Spleen (tissue), 11 donors: ENCODE data around the gene SUMF1. TPM values are rescaled to one million over a fixed set of nuclear protein-coding genes. Genes with fewer than 3 reads are reported as not detected.

ENCODE experiments used
- DNase-seq: peaks from one replicate; pipeline ENCODE4 v3.0.0-alpha.2; 2020
- H3K27ac ChIP-seq, 8 donors: fragments of 200-600 bp; sonication (generic) in 7 of 8; 1 replicate in 4 of 8; 2 replicates in 4 of 8; pipeline versions ENCODE4 v1.5.0 to v1.8.0; 2016 to 2021; ENCODE audit warnings: inconsistent platforms in 4 of 8, mild to moderate bottlenecking in 4 of 8, moderate library complexity in 1 of 8
- H3K27me3 ChIP-seq, 7 donors: fragments of 200-600 bp; sonication (generic) in 6 of 7; replicated peaks in 1 of 7; 1 replicate in 4 of 7; 2 replicates in 3 of 7; pipeline versions ENCODE4 v1.5.0 to v1.8.0; 2016 to 2021; ENCODE audit warnings: inconsistent platforms in 3 of 7, mild to moderate bottlenecking in 1 of 7
- H3K36me3 ChIP-seq, 6 donors: fragments of 200-600 bp; sonication (generic) in 5 of 6; 1 replicate in 4 of 6; 2 replicates in 2 of 6; pipeline versions ENCODE4 v1.5.0 to v1.8.0; 2016 to 2021; ENCODE audit warnings: inconsistent platforms in 2 of 6
- H3K4me1 ChIP-seq, 6 donors: fragments of 200-600 bp; sonication (generic) in 5 of 6; 1 replicate in 3 of 6; 2 replicates in 3 of 6; pipeline versions ENCODE4 v1.5.0 to v1.8.0; 2016 to 2021; ENCODE audit warnings: inconsistent platforms in 3 of 6
- H3K4me3 ChIP-seq, 8 donors: fragments of 200-600 bp; sonication (generic) in 7 of 8; 1 replicate in 4 of 8; 2 replicates in 4 of 8; pipeline versions ENCODE4 v1.5.0 to v1.8.0; 2016 to 2021; ENCODE audit warnings: inconsistent platforms in 4 of 8, mild to moderate bottlenecking in 4 of 8, moderate library complexity in 2 of 8
- H3K9me3 ChIP-seq, 8 donors: fragments of 200-600 bp; sonication (generic) in 7 of 8; 1 replicate in 4 of 8; 2 replicates in 4 of 8; pipeline versions ENCODE4 v1.5.0 to v1.8.0; 2016 to 2021; ENCODE audit warnings: inconsistent platforms in 4 of 8
- CTCF ChIP-seq, 11 experiments: fragments of 200-600 bp in 7 of 11; fragments of 450-650 bp in 4 of 11; sonication (generic) in 4 of 11; IDR thresholded peaks in 8 of 11; conservative IDR thresholded peaks in 3 of 11; 1 replicate in 7 of 11; 2 replicates in 4 of 11; pipeline versions ENCODE4 v1.4.0 to v1.8.0; 2016 to 2021; ENCODE audit warnings: antibody characterized with exemption in 11 of 11, inconsistent platforms in 4 of 11, mild to moderate bottlenecking in 1 of 11
- POLR2A ChIP-seq, 3 donors: fragments of 450-650 bp; IDR thresholded peaks; one replicate each; pipeline ENCODE4 v1.5.1; 2017; ENCODE audit warnings: antibody characterized with exemption in 3 of 3, mild to moderate bottlenecking in 1 of 3
- POLR2AphosphoS5 ChIP-seq, 3 donors: sonication (generic); formaldehyde crosslinking; IDR thresholded peaks; one replicate each; pipeline ENCODE4 v1.5.1; 2017; ENCODE audit warnings: antibody characterized with exemption in 3 of 3
- WGBS, 5 donors: extraction: QIAGEN DNeasy Blood & Tissue Kit in 3 of 5; methylation state at CpG; one replicate each; pipeline versions ENCODE4 v1.1.5 to v1.1.7; 2013 to 2018; 5-methylcytosine and 5-hydroxymethylcytosine counted together
- intact Hi-C: fragments of 100-400 bp; cut with DNase I; formaldehyde crosslinking; loops from one replicate; pipeline ENCODE4 v1.15.0; 2023; ENCODE audit warnings: low total_unique reads
- polyA plus RNA-seq, 3 donors: library from polyadenylated mRNA; stranded (reverse); fragments of 200-250 nt; gene quantifications; one replicate each; pipeline ENCODE4 v1.2.1, GENCODE V29; 2013
- total RNA-seq, 7 donors: library from RNA; depleted of rRNA in 3 of 7; stranded (reverse); fragments of >200 nt in 3 of 7; fragmentation: NEBNext Ultra II Directional in 4 of 7; extraction: Animal tissue kit (Norgen Biotek cat#: 25700) in 4 of 7; gene quantifications; one replicate each; pipeline versions ENCODE4 v1.1.0 to v1.2.1, GENCODE V29; 2016 to 2021
- donor health status: healthy with polysubstance abuse.
- donor health status: DM: no; HTN: no; CAD: no; lungs with moderate emphysema.
- donor health status: DM: no; HTN: no; CAD: no.
- donor health status: Bipolar disorder and iron deficiency.
- donor health status: healthy.
- donor health status: DM: no; HTN: no; CAD: no.
- donor health status: DM: yes; HTN: yes; CAD: no.

Gene SUMF1
- total and polyA plus RNA-seq, 10 donors = 6.3 to 53.0 (median 33.9) TPM

- H3K4me1 ChIP-seq = peaks cover 0 to 11% (median 0%) of the 10 kb centered on the region in 6 donors
- H3K9me3 ChIP-seq = no peaks in the 10 kb centered on the region
- DNase-seq = no peak
- peaks cover 0 to 99% (median 17%) of the 10 kb centered on the region in 6 donors for H3K36me3 ChIP-seq
- TF ChIP-seq POLR2AphosphoS5 (IDR thresholded peaks at IDR 0.05) = no peak
- no peak for TF ChIP-seq CTCF (IDR thresholded peaks at IDR 0.05 in 8 of 11, conservative IDR thresholded peaks at IDR 0.05 in 3 of 11)
- WGBS, 5 donors = 93 to 99% (median 96%) methylated on average over 2 of the region's 2 CpGs
- intact Hi-C loops = no loop called here
- no peak overlapping the region for H3K27ac ChIP-seq
- no peaks in the 10 kb centered on the region for H3K27me3 ChIP-seq
- H3K4me3 ChIP-seq = no peak overlapping the region
Measured at GRCh38 chr3:4404881-4405280, 62.2 kb downstream of the SUMF1 start.

- DNase-seq = no peak
- Histone ChIP-seq H3K27me3 (no peaks in the 10 kb centered on the region), H3K4me3 (no peak overlapping the region), H3K27ac (no peak overlapping the region), H3K36me3 (peaks cover 0 to 82% (median 15%) of the 10 kb centered on the region in 6 donors), H3K9me3 (no peaks in the 10 kb centered on the region), H3K4me1 (peaks cover 0 to 3% (median 0%) of the 10 kb centered on the region in 6 donors)
- TF ChIP-seq CTCF (IDR thresholded peaks at IDR 0.05 in 8 of 11, conservative IDR thresholded peaks at IDR 0.05 in 3 of 11) (no peak), POLR2A (IDR thresholded peaks at IDR 0.05) (no peak)
- intact Hi-C loops = no loop called here
- WGBS, 5 donors = 78 to 93% (median 92%) methylated on average over 4 of the region's 4 CpGs
Measured at GRCh38 chr3:4401441-4401840, 65.6 kb downstream of the SUMF1 start.

GRCh38 chr3:4399476-4399875, 67.6 kb downstream of the SUMF1 start:
- H3K36me3 ChIP-seq = peaks cover 0 to 79% (median 13%) of the 10 kb centered on the region in 6 donors
- 86 to 94% (median 90%) methylated on average over 7 of the region's 7 CpGs for WGBS, 5 donors
- DNase-seq = no peak
- intact Hi-C loops = no loop called here
- peaks cover 0 to 3% (median 0%) of the 10 kb centered on the region in 6 donors for H3K4me1 ChIP-seq
- no peaks in the 10 kb centered on the region for H3K9me3 ChIP-seq
- TF ChIP-seq POLR2AphosphoS5 (IDR thresholded peaks at IDR 0.05) = no peak
- no peak for TF ChIP-seq POLR2A (IDR thresholded peaks at IDR 0.05)
- no peak for TF ChIP-seq CTCF (IDR thresholded peaks at IDR 0.05 in 8 of 11, conservative IDR thresholded peaks at IDR 0.05 in 3 of 11)
- H3K27me3 ChIP-seq = no peaks in the 10 kb centered on the region
- no peak overlapping the region for H3K4me3 ChIP-seq
- no peak overlapping the region for H3K27ac ChIP-seq

- TF ChIP-seq POLR2A (IDR thresholded peaks at IDR 0.05) = no peak
- TF ChIP-seq POLR2AphosphoS5 (IDR thresholded peaks at IDR 0.05) = no peak
- no peak for TF ChIP-seq CTCF (IDR thresholded peaks at IDR 0.05 in 8 of 11, conservative IDR thresholded peaks at IDR 0.05 in 3 of 11)
- H3K36me3 ChIP-seq = peaks cover 0 to 76% (median 11%) of the 10 kb centered on the region in 6 donors
- intact Hi-C loops = no loop called here
- peaks cover 0 to 3% (median 0%) of the 10 kb centered on the region in 6 donors for H3K4me1 ChIP-seq
- WGBS, 5 donors = 88 to 93% (median 90%) methylated on average over 7 of the region's 7 CpGs
- H3K9me3 ChIP-seq = no peaks in the 10 kb centered on the region
- no peak for DNase-seq
- H3K4me3 ChIP-seq = no peak overlapping the region
- no peaks in the 10 kb centered on the region for H3K27me3 ChIP-seq
- H3K27ac ChIP-seq = no peak overlapping the region
Measured at GRCh38 chr3:4398941-4399245, 68.2 kb downstream of the SUMF1 start.
